Measurements from ENCODE around the gene TWF1. TPM values are rescaled to one million over a fixed set of nuclear protein-coding genes. Genes with fewer than 3 reads are reported as not detected.

TWF1 gene
- total RNA-seq, 1 experiment from 2014 or later, result 226 TPM

GRCh38 chr12:43832463-43833168 lies 26.5 kb upstream of the TWF1 start:
- no peak overlapping the region for H3K27ac ChIP-seq (ENCODE audit: low read length)
- H3K9me3 ChIP-seq (ENCODE audit: low read length), result no peaks in the 10 kb centered on the region
- peaks cover 8% of the 10 kb centered on the region; the same call in 1 of the 2 replicates for H3K4me1 ChIP-seq (ENCODE audit: insufficient read depth, low read length)
- no peaks in the 10 kb centered on the region for H3F3A ChIP-seq (ENCODE audit: low read length, unreplicated experiment)
- no peaks in the 10 kb centered on the region for H4K20me1 ChIP-seq (ENCODE audit: low read length)
- no peaks in the 10 kb centered on the region for H3K27me3 ChIP-seq (ENCODE audit: low read length)
- ATAC-seq (no peak), DNase-seq (no peak)
- intact Hi-C loops (cut with micrococcal nuclease), result no loop called here
- ChIA-PET CTCF (no interaction called here), POLR2A (ENCODE audit: unreplicated experiment) (no interaction called here)
- peaks cover 5% of the 10 kb centered on the region; the same call in 1 of the 2 replicates for H3K79me2 ChIP-seq (ENCODE audit: low read length)
- no peaks in the 10 kb centered on the region for H3K36me3 ChIP-seq (ENCODE audit: low read depth, low read length)
- H3K4me3 ChIP-seq (ENCODE audit: low read length), result no peak overlapping the region
- BruUV-seq (replicated peaks), result no TSS peak
- H2AFZ ChIP-seq (ENCODE audit: low read length), result no peak overlapping the region
- no peaks in the 10 kb centered on the region for H3K9me2 ChIP-seq (replicated peaks; ENCODE audit: low read length)
- TF ChIP-seq EZH2 (IDR thresholded peaks at IDR 0.05; ENCODE audit: low read length, unreplicated experiment), result no peak
- no peak for TF ChIP-seq EZH2phosphoT487 (IDR thresholded peaks at IDR 0.05; ENCODE audit: borderline replicate concordance, low read length)
- no peak for TF ChIP-seq CTCF (conservative IDR thresholded peaks at IDR 0.05; ENCODE audit: low read depth, low read length)
- H3K4me2 ChIP-seq (ENCODE audit: low read length), result no peak overlapping the region
- H3K9ac ChIP-seq (ENCODE audit: low read length), result no peak overlapping the region

- no peak overlapping the region for H3K4me2 ChIP-seq (ENCODE audit: low read length)
- intact Hi-C loops (cut with micrococcal nuclease), result no loop called here
- no peaks in the 10 kb centered on the region for H3K36me3 ChIP-seq (ENCODE audit: low read depth, low read length)
- H3K9me3 ChIP-seq (ENCODE audit: low read length), result no peaks in the 10 kb centered on the region
- no peak for ATAC-seq
- H4K20me1 ChIP-seq (ENCODE audit: low read length), result no peaks in the 10 kb centered on the region
- no peak overlapping the region for H3K9ac ChIP-seq (ENCODE audit: low read length)
- TF ChIP-seq EZH2 (IDR thresholded peaks at IDR 0.05; ENCODE audit: low read length, unreplicated experiment), result no peak
- no peak for TF ChIP-seq EZH2phosphoT487 (IDR thresholded peaks at IDR 0.05; ENCODE audit: borderline replicate concordance, low read length)
- TF ChIP-seq CTCF (conservative IDR thresholded peaks at IDR 0.05; ENCODE audit: low read depth, low read length), result no peak
- no peak for DNase-seq
- no peaks in the 10 kb centered on the region for H3K79me2 ChIP-seq (ENCODE audit: low read length)
- no peak overlapping the region for H3K27ac ChIP-seq (ENCODE audit: low read length)
- H3K4me1 ChIP-seq (ENCODE audit: insufficient read depth, low read length), result no peaks in the 10 kb centered on the region
- H3K9me2 ChIP-seq (replicated peaks; ENCODE audit: low read length), result no peaks in the 10 kb centered on the region
- POLR2A ChIA-PET (ENCODE audit: unreplicated experiment), result no interaction called here
- H3F3A ChIP-seq (ENCODE audit: low read length, unreplicated experiment), result no peaks in the 10 kb centered on the region
- H2AFZ ChIP-seq (ENCODE audit: low read length), result no peak overlapping the region
- no peak overlapping the region for H3K4me3 ChIP-seq (ENCODE audit: low read length)
- no peaks in the 10 kb centered on the region for H3K27me3 ChIP-seq (ENCODE audit: low read length)
- BruUV-seq (replicated peaks), result no TSS peak
- CTCF ChIA-PET, result no interaction called here
These were observed 21.0 kb upstream of the TWF1 start for GRCh38 chr12:43827093-43827492.

GRCh38 chr12:43826681-43827080 lies 20.6 kb upstream of the TWF1 start:
- ChIA-PET POLR2A (ENCODE audit: unreplicated experiment) (interaction anchor here (0.7 kb wide), 1 partner anchor 35 kb away, joined by 4 read pairs; no protein-coding TSS in a partner anchor), CTCF (no interaction called here)
- no peak overlapping the region for H2AFZ ChIP-seq (ENCODE audit: low read length)
- no peak for ATAC-seq
- DNase-seq, result no peak
- H3K4me2 ChIP-seq (ENCODE audit: low read length), result no peak overlapping the region
- TF ChIP-seq EZH2phosphoT487 (IDR thresholded peaks at IDR 0.05; ENCODE audit: borderline replicate concordance, low read length), result no peak
- TF ChIP-seq EZH2 (IDR thresholded peaks at IDR 0.05; ENCODE audit: low read length, unreplicated experiment), result no peak
- no peak for TF ChIP-seq CTCF (conservative IDR thresholded peaks at IDR 0.05; ENCODE audit: low read depth, low read length)
- no peak overlapping the region for H3K27ac ChIP-seq (ENCODE audit: low read length)
- no peaks in the 10 kb centered on the region for H4K20me1 ChIP-seq (ENCODE audit: low read length)
- no peaks in the 10 kb centered on the region for H3K27me3 ChIP-seq (ENCODE audit: low read length)
- no peaks in the 10 kb centered on the region for H3K9me3 ChIP-seq (ENCODE audit: low read length)
- H3K36me3 ChIP-seq (ENCODE audit: low read depth, low read length), result no peaks in the 10 kb centered on the region
- H3K79me2 ChIP-seq (ENCODE audit: low read length), result no peaks in the 10 kb centered on the region
- no peaks in the 10 kb centered on the region for H3K4me1 ChIP-seq (ENCODE audit: insufficient read depth, low read length)
- no peaks in the 10 kb centered on the region for H3K9me2 ChIP-seq (replicated peaks; ENCODE audit: low read length)
- intact Hi-C loops (cut with micrococcal nuclease), result no loop called here
- no peak overlapping the region for H3K9ac ChIP-seq (ENCODE audit: low read length)
- BruUV-seq (replicated peaks), result no TSS peak
- H3F3A ChIP-seq (ENCODE audit: low read length, unreplicated experiment), result no peaks in the 10 kb centered on the region
- no peak overlapping the region for H3K4me3 ChIP-seq (ENCODE audit: low read length)

All from PC-3 (cell line).